Muscle layer of duodenum (tissue), 2 donors: Measurements from ENCODE around the gene PLXND1.
"Not testable (repeated sequence)": the region's sequence is repeated elsewhere in the genome, so short reads cannot be mapped to it uniquely, and the experiment has no call there.

Experiments
- H3K27ac ChIP-seq: one replicate; pipeline ENCODE4 v1.7.0; 2013; ENCODE audit warnings: mild to moderate bottlenecking, low read length
- H3K27me3 ChIP-seq: one replicate; pipeline ENCODE4 v1.7.0; 2013; ENCODE audit warnings: low read depth, mild to moderate bottlenecking, control low read depth, low read length
- H3K36me3 ChIP-seq, 2 donors: one replicate each; pipeline ENCODE4 v1.7.0; 2013; ENCODE audit warnings: low read length in 2 of 2, control low read depth in 1 of 2, mild to moderate bottlenecking in 1 of 2; ENCODE audit not compliant: insufficient read depth in 2 of 2, control insufficient read depth in 1 of 2
- H3K4me1 ChIP-seq, 2 donors: one replicate each; pipeline ENCODE4 v1.7.0; 2013; ENCODE audit warnings: low read length in 2 of 2, mild to moderate bottlenecking in 2 of 2, control low read depth in 1 of 2, moderate library complexity in 1 of 2; ENCODE audit not compliant: insufficient read depth in 2 of 2, control insufficient read depth in 1 of 2
- H3K4me3 ChIP-seq, 2 donors: one replicate each; pipeline ENCODE4 v1.7.0; 2013; ENCODE audit warnings: low read length in 2 of 2, low read depth in 1 of 2, mild to moderate bottlenecking in 1 of 2
- H3K9me3 ChIP-seq, 2 donors: one replicate each; pipeline ENCODE4 v1.7.0; 2013; ENCODE audit warnings: low read length in 2 of 2, control low read depth in 1 of 2, mild to moderate bottlenecking in 1 of 2; ENCODE audit not compliant: control insufficient read depth in 1 of 2
- donor health status: healthy.

The PLXND1 gene

GRCh38 chr3:129612534-129613366, 6.3 kb upstream of the PLXND1 start:
- Histone ChIP-seq H3K9me3 (no peaks in the 10 kb centered on the region), H3K4me1 (peaks cover 9 to 23% of the 10 kb centered on the region in 2 donors), H3K27me3 (no peaks in the 10 kb centered on the region), H3K27ac (no peak overlapping the region), H3K36me3 (no peaks in the 10 kb centered on the region), H3K4me3 (no peak overlapping the region)

DNA sequence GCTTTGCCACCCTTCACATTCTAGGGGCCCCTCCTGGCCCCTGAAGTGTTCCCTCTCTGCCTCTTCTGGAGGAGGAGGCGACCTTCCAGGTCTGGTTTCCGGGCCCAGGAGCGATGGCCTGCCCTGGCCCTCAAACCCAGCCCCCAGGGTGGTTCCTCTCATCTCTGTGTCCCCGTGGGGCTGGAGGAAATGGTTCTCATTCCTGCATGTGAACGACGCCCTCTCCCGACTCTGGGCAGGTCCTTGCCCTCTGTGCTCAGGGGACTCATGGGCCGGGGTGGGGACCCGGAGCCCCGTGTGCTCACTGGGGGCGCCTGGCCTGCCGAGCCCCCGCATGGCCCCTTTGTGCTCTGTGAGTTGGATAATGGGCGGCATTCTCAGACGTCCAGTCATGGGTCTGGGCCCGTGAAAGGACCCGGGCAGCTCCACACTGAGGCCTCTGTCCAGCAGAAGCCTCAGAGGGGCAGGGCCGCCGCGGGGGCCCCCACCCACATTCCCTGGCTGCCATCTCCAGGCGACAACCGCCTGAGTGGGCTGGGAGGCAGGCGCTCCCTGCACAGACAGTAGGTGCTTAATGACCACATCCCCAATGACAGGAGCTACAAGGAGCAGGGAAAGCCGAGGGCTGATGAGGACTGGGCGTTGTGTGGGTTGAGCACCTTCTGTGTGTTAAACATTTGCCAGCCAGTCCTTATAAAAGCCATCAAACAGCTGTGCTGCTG, 5.5 kb upstream of the PLXND1 start:
- Histone ChIP-seq H3K27me3 (no peaks in the 10 kb centered on the region), H3K4me1 (peaks cover 9 to 30% of the 10 kb centered on the region in 2 donors), H3K9me3 (no peaks in the 10 kb centered on the region), H3K27ac (no peak overlapping the region), H3K4me3 (no peak overlapping the region), H3K36me3 (peaks cover 0 to 5% of the 10 kb centered on the region in 2 donors)

GRCh38 chr3:129611446-129611800, 4.9 kb upstream of the PLXND1 start:
- Histone ChIP-seq H3K4me3 (no peak overlapping the region), H3K27me3 (no peaks in the 10 kb centered on the region), H3K9me3 (no peaks in the 10 kb centered on the region), H3K27ac (no peak overlapping the region), H3K36me3 (peaks cover 0 to 5% of the 10 kb centered on the region in 2 donors), H3K4me1 (peaks cover 7 to 30% of the 10 kb centered on the region in 2 donors)

DNA sequence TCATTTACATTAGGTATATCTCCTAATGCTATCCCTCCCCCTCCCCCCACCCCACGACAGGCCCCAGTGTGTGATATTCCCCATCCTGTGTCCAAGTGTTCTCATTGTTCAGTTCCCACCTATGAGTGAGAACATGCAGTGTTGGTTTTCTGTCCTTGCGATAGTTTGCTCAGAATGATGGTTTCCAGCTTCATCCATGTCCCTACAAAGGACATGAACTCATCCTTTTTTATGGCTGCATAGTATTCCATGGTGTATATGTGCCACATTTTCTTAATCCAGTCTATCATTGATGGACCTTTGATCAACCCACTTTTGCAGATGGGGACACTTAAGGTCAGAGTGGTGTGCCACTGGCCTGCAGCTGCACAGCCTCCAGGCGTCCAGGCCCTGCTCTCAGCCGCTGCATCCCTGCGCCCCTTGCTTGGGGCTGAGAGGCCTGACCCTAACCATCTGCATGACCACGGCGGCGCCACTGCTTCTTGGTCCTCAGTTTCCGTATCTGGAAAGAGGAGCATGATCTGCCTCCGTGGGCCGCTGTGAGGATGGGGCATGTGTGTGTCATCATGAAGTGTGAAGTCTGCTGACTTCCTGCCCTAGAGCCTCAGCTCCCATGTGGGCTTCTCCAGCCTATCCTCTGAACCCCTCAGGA, 4.4 kb upstream of the PLXND1 start:
- H3K27ac ChIP-seq, H3K4me3 ChIP-seq, H3K27me3 ChIP-seq, H3K36me3 ChIP-seq, H3K9me3 ChIP-seq: not testable (repeated sequence)
- peaks cover 3 to 25% of the 10 kb centered on the region in 2 donors for H3K4me1 ChIP-seq

GRCh38 chr3:129610276-129610675, 3.8 kb upstream of the PLXND1 start:
- Histone ChIP-seq H3K4me3 (no peak overlapping the region), H3K9me3 (no peaks in the 10 kb centered on the region), H3K36me3 (peaks cover 0 to 5% of the 10 kb centered on the region in 2 donors), H3K27me3 (peaks cover 3% of the 10 kb centered on the region), H3K4me1 (peaks cover 3 to 22% of the 10 kb centered on the region in 2 donors), H3K27ac (no peak overlapping the region)

- H3K27me3 ChIP-seq = peaks cover 3% of the 10 kb centered on the region
- H3K27ac ChIP-seq = no peak overlapping the region
- H3K36me3 ChIP-seq = peaks cover 0 to 5% of the 10 kb centered on the region in 2 donors
- H3K4me1 ChIP-seq = peaks cover 3 to 22% of the 10 kb centered on the region in 2 donors
- H3K4me3 ChIP-seq = no peak overlapping the region
- H3K9me3 ChIP-seq = no peaks in the 10 kb centered on the region
These were observed 3.2 kb upstream of the PLXND1 start for GRCh38 chr3:129609591-129610182.

DNA sequence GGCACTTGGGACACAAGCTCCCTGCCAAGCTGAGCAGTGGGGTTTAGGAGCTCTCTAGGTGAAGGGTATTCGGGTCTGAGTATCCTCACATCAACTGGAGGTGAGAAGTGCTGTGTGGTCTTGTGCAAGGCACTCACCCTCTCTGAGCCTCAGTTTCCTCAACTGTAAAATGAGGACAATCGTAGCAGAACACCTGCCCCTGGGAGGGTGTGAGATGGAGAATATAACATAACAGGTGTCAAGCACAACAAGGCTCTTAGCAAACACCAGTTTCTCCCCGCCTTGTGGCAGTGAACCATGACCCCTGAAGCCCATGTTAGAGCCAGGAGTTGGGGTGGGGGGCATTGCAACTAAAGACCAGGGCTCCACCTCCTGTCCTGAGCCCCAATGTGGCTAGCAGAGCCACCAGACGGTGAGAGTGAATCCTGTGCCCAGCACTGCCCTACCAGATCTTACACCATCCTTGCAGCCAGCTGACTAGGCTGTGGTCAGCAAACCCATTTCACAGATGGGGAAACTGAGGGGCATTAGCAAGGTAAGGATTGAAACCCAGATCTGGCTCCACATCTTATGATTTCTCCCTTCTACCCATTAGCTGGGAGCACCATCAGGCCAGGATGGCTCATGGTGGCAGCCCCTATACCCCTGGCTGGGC, 2.6 kb upstream of the PLXND1 start:
- Histone ChIP-seq H3K36me3 (peaks cover 0 to 5% of the 10 kb centered on the region in 2 donors), H3K9me3 (no peaks in the 10 kb centered on the region), H3K4me3 (no peak overlapping the region), H3K4me1 (peaks cover 9 to 22% of the 10 kb centered on the region in 2 donors), H3K27me3 (peaks cover 3% of the 10 kb centered on the region), H3K27ac (no peak overlapping the region)

DNA sequence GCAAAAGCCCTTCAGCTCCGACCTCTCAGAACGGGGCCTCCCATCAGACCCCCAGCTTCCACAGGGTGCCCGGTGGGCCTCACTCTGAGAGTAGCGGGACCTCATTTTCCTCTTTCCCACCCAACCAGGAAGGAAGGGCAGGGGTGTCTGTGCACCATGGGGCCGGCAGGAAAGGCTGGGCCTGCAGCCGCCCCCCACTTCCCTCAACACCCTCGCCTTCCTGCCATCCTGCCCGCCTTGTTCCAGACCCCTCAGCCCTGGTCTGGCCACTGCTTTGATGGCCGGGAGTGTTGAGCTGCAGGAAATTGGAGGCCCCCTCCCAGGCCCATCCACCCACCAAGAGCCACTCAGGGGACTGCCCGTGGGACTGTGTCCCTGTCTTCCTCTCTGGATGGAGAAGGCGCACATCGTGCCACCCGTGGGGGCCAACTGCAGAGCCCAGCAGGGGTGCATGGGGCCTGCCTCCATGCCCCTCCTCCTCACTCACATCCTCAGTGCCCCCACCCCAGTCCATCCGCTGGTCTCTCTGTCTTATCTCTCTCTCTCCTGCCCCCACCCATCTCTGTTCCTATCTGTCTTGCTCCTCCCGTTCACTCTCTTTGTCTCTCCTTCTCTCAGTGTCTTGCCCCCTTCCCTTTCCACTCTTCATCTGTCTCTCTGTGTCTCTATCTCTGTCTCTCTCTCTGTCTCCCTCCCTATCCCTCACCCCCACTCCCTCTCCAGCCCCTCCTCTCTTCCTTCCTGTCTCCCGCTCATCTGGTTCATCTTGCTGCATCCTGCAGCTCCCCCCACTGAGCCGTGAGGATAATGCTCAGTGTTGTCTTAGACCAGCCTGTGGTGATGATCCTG, 1.8 kb upstream of the PLXND1 start:
- Histone ChIP-seq H3K4me1 (peaks cover 9 to 22% of the 10 kb centered on the region in 2 donors), H3K27ac (peak overlapping the region; percentile 63), H3K27me3 (peaks cover 3% of the 10 kb centered on the region), H3K36me3 (peaks cover 0 to 5% of the 10 kb centered on the region in 2 donors), H3K4me3 (no peak overlapping the region), H3K9me3 (no peaks in the 10 kb centered on the region)

GRCh38 chr3:129607391-129608068, 1.1 kb upstream of the PLXND1 start:
- Histone ChIP-seq H3K4me1 (peaks cover 9 to 23% of the 10 kb centered on the region in 2 donors), H3K9me3 (no peaks in the 10 kb centered on the region), H3K36me3 (peaks cover 0 to 5% of the 10 kb centered on the region in 2 donors), H3K27me3 (peaks cover 3% of the 10 kb centered on the region), H3K4me3 (peak overlapping the region; percentile 55 to 57), H3K27ac (peak overlapping the region; percentile 63)
